ENCODE results near the gene PPP1R13B.

The PPP1R13B gene

DNA sequence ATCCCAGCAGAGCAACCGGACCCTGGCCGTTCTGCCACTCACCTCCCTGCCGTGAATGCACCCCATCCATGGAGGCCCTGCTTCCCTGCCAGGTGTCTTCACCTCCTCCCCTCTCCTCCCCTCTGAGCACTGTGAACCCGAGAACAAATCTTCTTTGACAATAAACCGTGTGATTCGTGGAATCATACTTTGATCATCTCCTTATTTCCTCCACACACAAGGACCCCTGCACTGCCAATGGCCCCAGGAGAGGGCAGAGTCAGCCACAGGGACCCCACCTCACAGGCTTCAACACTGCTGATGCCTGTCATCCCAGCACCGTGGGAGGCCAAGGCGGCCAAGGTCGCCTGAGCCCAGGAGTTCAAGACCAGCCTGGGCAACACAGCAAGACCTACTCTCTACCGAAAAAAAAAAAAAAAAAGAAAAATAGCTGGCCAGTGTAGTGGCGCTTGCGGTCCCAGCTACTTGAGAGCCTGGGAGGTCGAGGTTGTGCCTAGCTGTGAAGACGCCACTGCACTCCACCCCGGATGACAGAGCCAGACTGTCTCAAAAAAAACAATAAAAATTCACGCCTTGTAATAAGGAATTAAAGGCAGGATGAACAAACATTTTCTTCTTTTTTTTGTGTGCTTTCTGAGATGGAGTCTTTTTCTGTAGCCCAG, 133.2 kb downstream of the PPP1R13B start:
- Histone ChIP-seq H3K36me3 (ENCODE audit: control insufficient read depth, insufficient read depth, low read length) (peaks cover 29% of the 10 kb centered on the region), H3K9me3 (ENCODE audit: control insufficient read depth, insufficient read depth, low read depth, low read length) (no peaks in the 10 kb centered on the region), H3K27ac (ENCODE audit: low read depth, low read length) (no peak overlapping the region), H3K27me3 (ENCODE audit: control insufficient read depth, insufficient read depth, low read length) (no peaks in the 10 kb centered on the region), H3K4me3 (ENCODE audit: low read depth, low read length) (peak overlapping the region; percentile 71), H3K9ac (ENCODE audit: low read length) (peak overlapping the region; percentile 88), H3K4me1 (ENCODE audit: control insufficient read depth, insufficient read depth, low read length) (peaks cover 35% of the 10 kb centered on the region)

DNA sequence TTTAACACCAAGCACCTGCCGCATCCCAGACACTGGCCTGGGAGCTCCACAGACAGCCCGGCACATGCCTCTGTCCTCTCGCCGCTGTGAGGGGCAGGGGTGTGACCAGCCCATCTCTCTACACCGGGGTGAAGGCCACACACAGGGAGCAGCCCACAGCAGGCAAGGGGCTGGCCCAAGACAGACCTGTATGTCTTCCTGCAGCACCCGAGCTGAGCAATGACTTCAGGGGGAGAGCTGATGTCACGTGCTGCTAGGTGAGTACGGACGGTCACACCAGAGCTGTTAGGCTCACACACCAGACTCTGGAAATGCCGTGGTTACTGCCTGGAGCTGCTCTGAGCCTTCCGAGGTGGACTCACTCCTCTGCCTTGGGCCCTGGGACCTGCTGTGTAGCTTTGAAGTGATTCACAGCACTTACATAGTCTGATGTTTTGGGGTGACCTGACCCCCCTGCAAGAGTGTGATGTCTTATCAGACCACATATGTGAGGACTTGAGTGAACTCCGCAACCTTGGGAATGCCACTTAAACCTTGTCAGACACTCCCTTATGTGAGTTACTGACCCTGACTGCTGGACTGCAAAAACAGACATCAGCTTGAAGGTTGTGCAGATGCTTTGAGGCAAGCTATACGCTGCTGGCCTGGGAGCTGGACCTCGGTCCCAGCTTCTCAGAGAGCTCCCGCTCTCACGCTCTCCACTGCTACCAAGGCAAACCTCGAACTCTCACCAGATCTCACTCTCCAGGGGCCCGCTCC, 133.9 kb downstream of the PPP1R13B start:
- Histone ChIP-seq H3K9ac (ENCODE audit: low read length) (no peak overlapping the region), H3K4me1 (ENCODE audit: control insufficient read depth, insufficient read depth, low read length) (peaks cover 35% of the 10 kb centered on the region), H3K4me3 (ENCODE audit: low read depth, low read length) (no peak overlapping the region), H3K27ac (ENCODE audit: low read depth, low read length) (no peak overlapping the region), H3K9me3 (ENCODE audit: control insufficient read depth, insufficient read depth, low read depth, low read length) (no peaks in the 10 kb centered on the region), H3K27me3 (ENCODE audit: control insufficient read depth, insufficient read depth, low read length) (no peaks in the 10 kb centered on the region), H3K36me3 (ENCODE audit: control insufficient read depth, insufficient read depth, low read length) (peaks cover 36% of the 10 kb centered on the region)

DNA sequence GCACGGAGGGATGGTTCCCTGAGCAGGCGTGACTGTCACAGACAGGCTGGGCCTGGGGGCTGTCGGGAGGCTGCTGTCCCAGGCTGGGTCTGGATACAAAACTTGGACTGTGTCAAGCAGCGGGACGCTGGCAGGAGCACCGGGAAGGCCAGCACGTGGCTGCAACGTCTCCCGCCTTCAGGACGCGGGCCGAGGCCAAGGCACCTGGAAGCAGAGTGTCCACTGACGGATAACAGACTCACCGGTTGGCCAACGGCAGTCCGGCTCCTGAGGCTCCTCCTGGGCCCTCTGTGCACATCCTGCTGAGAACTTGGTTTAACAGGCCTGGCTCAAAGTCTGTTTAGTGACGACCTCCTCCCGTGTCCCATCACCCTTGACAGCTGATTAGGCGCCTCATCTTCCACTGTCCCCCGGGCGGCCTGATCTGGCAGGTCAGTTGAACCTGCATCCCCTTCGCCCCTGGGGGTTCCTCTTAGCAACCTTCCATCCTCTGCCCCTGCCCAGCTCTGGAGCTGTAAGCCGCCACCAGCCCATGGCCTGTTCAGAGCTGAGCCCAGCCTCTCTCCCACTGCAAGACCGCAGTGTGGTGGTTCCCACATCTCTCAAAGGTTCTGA, 134.6 kb downstream of the PPP1R13B start:
- Histone ChIP-seq H3K36me3 (ENCODE audit: control insufficient read depth, insufficient read depth, low read length) (peaks cover 44% of the 10 kb centered on the region), H3K4me3 (ENCODE audit: low read depth, low read length) (no peak overlapping the region), H3K27me3 (ENCODE audit: control insufficient read depth, insufficient read depth, low read length) (no peaks in the 10 kb centered on the region), H3K9me3 (ENCODE audit: control insufficient read depth, insufficient read depth, low read depth, low read length) (no peaks in the 10 kb centered on the region), H3K4me1 (ENCODE audit: control insufficient read depth, insufficient read depth, low read length) (peaks cover 35% of the 10 kb centered on the region), H3K27ac (ENCODE audit: low read depth, low read length) (no peak overlapping the region), H3K9ac (ENCODE audit: low read length) (no peak overlapping the region)

DNA sequence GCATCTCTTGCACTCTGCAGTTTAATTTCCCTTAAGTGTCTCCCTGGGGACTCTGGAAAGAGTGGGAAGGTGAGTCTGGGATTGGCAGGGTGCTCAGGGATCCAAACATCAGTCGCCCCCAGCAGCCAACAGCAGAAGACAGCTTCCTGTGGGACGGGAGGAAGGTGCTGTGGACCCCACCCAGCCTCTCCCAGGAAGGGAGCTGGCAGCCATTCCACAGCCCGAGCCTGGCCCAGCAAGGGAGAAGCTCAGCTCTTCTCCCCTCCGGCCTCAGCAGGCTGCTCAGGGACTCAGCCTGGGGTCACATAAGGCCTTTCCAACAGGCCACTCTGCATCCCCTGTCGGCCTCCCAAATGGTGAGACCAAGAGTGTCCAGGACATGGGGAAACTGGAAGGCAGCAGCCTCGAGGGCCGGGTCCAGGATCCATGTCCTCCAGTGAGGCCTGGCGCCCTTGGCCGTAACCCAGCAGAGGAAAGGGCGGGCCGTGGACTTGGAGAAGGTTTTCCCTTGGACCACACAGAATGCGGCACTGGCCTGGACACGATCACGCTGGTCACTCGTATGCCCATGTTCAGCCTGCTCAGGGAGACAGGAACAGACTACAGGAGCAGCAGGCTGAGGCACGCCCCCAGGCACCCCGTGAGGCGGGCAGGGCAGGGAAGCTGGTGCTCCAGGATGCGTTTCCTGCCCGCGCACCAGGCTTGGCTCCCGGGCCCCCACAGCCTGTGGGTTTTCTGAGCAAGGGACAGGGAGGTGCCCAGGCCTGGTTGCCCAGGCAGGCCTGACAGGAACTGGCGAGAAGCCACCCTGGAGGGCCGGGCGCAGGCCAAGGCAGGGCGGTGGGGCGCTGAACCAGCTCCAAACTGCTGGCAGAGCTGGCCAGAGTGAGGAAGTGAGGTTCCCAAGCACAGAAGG, 135.6 kb downstream of the PPP1R13B start:
- H3K9me3 ChIP-seq (ENCODE audit: control insufficient read depth, insufficient read depth, low read depth, low read length): no peaks in the 10 kb centered on the region
- peaks cover 53% of the 10 kb centered on the region for H3K36me3 ChIP-seq (ENCODE audit: control insufficient read depth, insufficient read depth, low read length)
- H3K4me1 ChIP-seq (ENCODE audit: control insufficient read depth, insufficient read depth, low read length): peaks cover 31% of the 10 kb centered on the region
- no peaks in the 10 kb centered on the region for H3K27me3 ChIP-seq (ENCODE audit: control insufficient read depth, insufficient read depth, low read length)
- H3K9ac ChIP-seq (ENCODE audit: low read length): no peak overlapping the region
- no peak overlapping the region for H3K27ac ChIP-seq (ENCODE audit: low read depth, low read length)
- H3K4me3 ChIP-seq (ENCODE audit: low read depth, low read length): no peak overlapping the region

DNA sequence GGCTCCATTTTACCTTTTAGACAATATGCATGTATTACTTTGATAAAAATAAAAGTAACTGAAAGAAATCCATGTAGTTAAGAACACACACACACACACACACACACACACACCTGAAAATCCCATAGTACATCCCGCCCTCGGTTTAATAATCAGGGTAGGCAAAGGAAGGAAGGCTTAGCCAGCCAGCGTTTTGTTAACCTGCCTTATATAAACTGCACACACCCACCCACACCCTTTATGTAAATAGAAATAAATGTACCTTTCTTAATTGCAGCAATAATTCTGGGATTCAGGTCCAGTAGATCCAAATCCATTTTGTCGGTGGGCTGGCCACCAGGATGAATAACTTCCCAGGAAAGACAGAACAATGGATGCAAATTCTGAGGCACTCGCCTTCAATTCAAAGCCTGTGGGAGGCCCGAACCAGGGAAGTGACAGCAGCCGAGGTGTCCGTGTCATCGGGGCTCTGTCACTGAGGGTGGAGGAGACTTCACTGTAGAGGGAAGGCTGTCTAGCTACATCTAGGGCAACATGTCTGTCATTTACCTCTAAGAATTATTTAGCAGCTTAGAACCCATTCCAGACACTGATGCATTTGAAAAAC, 136.5 kb downstream of the PPP1R13B start:
- Histone ChIP-seq H3K4me3 (ENCODE audit: low read depth, low read length) (no peak overlapping the region), H3K9ac (ENCODE audit: low read length) (no peak overlapping the region), H3K9me3 (ENCODE audit: control insufficient read depth, insufficient read depth, low read depth, low read length) (no peaks in the 10 kb centered on the region), H3K27me3 (ENCODE audit: control insufficient read depth, insufficient read depth, low read length) (no peaks in the 10 kb centered on the region), H3K36me3 (ENCODE audit: control insufficient read depth, insufficient read depth, low read length) (peaks cover 62% of the 10 kb centered on the region), H3K4me1 (ENCODE audit: control insufficient read depth, insufficient read depth, low read length) (peaks cover 29% of the 10 kb centered on the region), H3K27ac (ENCODE audit: low read depth, low read length) (no peak overlapping the region)

DNA sequence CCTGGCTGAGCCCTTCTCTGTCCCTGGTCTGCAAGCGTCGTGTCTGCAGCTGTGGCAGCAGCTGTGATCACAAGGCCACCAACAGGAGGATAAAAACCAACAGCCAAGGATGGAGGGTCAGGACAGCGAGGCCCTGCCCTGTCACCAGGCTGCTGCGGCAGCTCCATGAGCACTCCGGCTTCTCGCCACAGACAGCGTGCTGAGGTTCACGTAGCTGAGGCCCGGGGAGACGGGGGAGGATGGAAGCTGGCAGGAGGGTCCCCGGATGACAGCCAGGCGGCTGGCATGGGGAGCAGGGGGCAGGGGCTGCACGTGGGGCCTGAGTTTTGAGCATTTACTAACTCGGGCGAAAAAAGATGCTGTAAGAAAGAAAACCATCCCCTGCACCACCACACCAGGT, 137.6 kb downstream of the PPP1R13B start:
- peaks cover 73% of the 10 kb centered on the region for H3K36me3 ChIP-seq (ENCODE audit: control insufficient read depth, insufficient read depth, low read length)
- peaks cover 29% of the 10 kb centered on the region for H3K4me1 ChIP-seq (ENCODE audit: control insufficient read depth, insufficient read depth, low read length)
- H3K4me3 ChIP-seq (ENCODE audit: low read depth, low read length): no peak overlapping the region
- no peak overlapping the region for H3K9ac ChIP-seq (ENCODE audit: low read length)
- H3K27ac ChIP-seq (ENCODE audit: low read depth, low read length): no peak overlapping the region
- no peaks in the 10 kb centered on the region for H3K27me3 ChIP-seq (ENCODE audit: control insufficient read depth, insufficient read depth, low read length)
- no peaks in the 10 kb centered on the region for H3K9me3 ChIP-seq (ENCODE audit: control insufficient read depth, insufficient read depth, low read depth, low read length)

DNA sequence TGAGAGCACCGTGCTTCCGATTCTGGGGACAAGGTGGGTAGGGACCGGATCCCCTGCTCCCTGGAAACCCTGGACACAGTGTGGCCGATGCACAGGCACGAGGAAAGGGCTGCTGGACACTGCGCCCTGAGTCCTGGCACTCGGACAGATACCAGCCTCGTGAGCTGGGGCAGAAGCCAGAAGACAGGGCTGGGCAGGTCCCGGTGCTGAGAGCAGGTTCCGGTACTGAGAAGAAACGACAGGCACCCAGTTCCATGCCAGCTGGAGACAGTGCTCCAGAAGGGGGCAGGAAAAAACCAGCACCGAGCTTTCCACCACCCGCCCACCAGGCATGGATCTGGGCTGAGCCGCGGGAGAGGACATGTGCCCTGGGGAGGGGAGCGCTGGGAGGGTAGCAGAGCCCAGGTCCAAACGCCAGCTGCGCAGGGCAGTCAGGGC, 138.6 kb downstream of the PPP1R13B start:
- Histone ChIP-seq H3K27ac (ENCODE audit: low read depth, low read length) (no peak overlapping the region), H3K27me3 (ENCODE audit: control insufficient read depth, insufficient read depth, low read length) (no peaks in the 10 kb centered on the region), H3K36me3 (ENCODE audit: control insufficient read depth, insufficient read depth, low read length) (peaks cover 81% of the 10 kb centered on the region), H3K4me3 (ENCODE audit: low read depth, low read length) (no peak overlapping the region), H3K9me3 (ENCODE audit: control insufficient read depth, insufficient read depth, low read depth, low read length) (no peaks in the 10 kb centered on the region), H3K4me1 (ENCODE audit: control insufficient read depth, insufficient read depth, low read length) (peaks cover 23% of the 10 kb centered on the region), H3K9ac (ENCODE audit: low read length) (no peak overlapping the region)

DNA sequence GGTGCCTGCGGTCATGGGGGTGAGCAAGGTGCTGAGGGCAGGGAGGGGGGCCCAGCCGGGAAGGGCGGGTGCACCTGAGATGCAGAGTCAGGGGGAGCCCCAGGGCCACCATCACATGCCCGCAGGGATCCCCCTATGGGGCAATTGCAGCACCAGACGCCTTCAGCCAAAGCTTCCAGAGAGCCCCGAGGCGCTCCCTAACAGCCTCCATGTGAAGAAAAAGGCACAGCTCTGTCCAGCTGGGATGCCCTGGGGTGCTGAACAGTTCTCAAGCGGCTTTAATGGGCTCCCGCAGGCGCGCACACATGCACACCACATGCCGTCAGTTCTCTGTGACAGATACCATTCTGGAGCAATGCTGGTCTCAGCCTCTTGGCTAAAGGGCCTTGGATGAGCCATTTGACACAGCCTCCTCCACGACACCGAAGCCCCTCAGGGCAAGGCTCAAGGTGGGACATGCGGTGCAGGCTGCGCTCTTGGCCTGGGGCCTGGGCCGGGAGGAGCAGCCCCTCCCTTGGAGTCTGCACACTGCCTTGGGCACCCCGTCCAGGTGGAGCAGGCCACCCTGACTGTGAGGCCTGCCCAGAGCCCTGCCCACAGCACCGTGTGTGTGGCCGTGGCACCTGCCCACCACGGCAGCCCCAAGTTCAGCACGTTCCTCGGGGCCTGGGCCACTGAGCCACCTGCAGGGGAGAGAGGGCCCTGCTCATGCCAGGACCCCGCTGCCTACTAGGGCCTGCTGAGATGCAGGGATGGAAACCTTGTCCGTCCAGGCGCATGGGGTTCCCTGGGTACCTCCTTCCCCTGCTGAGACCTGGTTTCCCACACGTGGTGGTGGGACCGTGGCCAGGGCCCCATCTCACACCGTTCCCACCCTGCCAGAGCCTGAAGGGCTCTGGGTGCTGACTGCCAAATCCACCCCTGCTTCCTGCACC, 139.8 kb downstream of the PPP1R13B start:
- Histone ChIP-seq H3K4me1 (ENCODE audit: control insufficient read depth, insufficient read depth, low read length) (peaks cover 20% of the 10 kb centered on the region), H3K9me3 (ENCODE audit: control insufficient read depth, insufficient read depth, low read depth, low read length) (no peaks in the 10 kb centered on the region), H3K27me3 (ENCODE audit: control insufficient read depth, insufficient read depth, low read length) (no peaks in the 10 kb centered on the region), H3K4me3 (ENCODE audit: low read depth, low read length) (no peak overlapping the region), H3K9ac (ENCODE audit: low read length) (no peak overlapping the region), H3K27ac (ENCODE audit: low read depth, low read length) (no peak overlapping the region), H3K36me3 (ENCODE audit: control insufficient read depth, insufficient read depth, low read length) (peaks cover 91% of the 10 kb centered on the region)

DNA sequence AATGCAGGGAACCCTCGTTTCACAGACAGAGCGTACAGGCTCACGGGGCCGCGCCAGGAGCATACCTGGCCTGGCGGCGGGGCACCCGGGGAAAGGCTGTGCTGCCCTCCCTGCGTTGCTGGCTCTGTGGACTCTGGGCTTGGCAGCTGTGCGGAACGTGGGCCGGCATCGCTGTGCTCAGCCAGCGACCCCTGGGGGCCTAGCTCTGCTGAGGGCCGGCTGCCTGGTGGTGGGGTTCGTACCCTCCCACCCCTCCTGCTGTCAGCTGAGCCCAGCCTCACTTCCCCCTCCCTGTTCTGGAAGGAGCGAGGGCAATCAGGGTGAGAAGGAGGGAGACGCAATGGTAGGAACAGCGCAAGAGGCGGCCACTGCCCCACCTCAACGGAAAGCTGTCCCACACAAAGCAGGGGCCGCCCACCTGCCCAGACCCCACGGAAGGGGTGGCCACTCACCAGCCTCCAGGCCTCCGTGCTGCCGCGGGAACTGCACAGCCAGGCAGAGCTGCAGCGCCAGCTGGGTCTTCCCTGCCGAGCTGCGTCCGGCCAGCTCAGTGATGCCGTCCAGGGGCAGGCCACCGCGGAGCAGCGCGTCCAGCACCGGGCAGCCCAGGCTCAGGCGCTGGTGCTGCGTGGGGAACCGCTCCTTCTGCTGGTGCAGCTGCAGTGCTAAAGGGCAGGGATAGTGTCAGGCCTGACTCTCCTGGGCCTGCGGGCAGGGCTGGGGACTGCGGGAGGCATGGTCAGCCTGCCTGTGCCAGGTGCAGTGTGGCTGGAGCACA, 140.6 kb downstream of the PPP1R13B start:
- Histone ChIP-seq H3K4me1 (ENCODE audit: control insufficient read depth, insufficient read depth, low read length) (peaks cover 11% of the 10 kb centered on the region), H3K27me3 (ENCODE audit: control insufficient read depth, insufficient read depth, low read length) (no peaks in the 10 kb centered on the region), H3K9ac (ENCODE audit: low read length) (no peak overlapping the region), H3K4me3 (ENCODE audit: low read depth, low read length) (no peak overlapping the region), H3K9me3 (ENCODE audit: control insufficient read depth, insufficient read depth, low read depth, low read length) (no peaks in the 10 kb centered on the region), H3K27ac (ENCODE audit: low read depth, low read length) (no peak overlapping the region), H3K36me3 (ENCODE audit: control insufficient read depth, insufficient read depth, low read length) (peaks cover 92% of the 10 kb centered on the region)

All from HUES6 (cell line).